ENCODE data around the gene PKM.

Gene PKM

GRCh38 chr15:72155635-72156616, 75.1 kb downstream of the PKM start:
- TF ChIP-seq CTCF (IDR thresholded peaks at IDR 0.05; ENCODE audit: borderline replicate concordance, control extremely low read depth, extremely low read depth, insufficient read depth, missing control alignments) = peak; percentile 76
- in situ Hi-C loops (cut with MboI; ENCODE audit: low sequenced_read_pairs, unreplicated experiment) = loop anchor here (5.0 to 25.0 kb wide), 3 partner anchors 349 to 694 kb away; no protein-coding TSS in a partner anchor
- DNase-seq (ENCODE audit: low spot score) = peak; percentile 80

- DNase-seq (ENCODE audit: low spot score) = no peak
- no peak for TF ChIP-seq CTCF (IDR thresholded peaks at IDR 0.05; ENCODE audit: borderline replicate concordance, control extremely low read depth, extremely low read depth, insufficient read depth, missing control alignments)
- in situ Hi-C loops (cut with MboI; ENCODE audit: low sequenced_read_pairs, unreplicated experiment) = loop anchor here (5.0 to 25.0 kb wide), 3 partner anchors 348 to 693 kb away; no protein-coding TSS in a partner anchor
Measured at GRCh38 chr15:72155003-72155621, 75.9 kb downstream of the PKM start.

- in situ Hi-C loops (cut with MboI; ENCODE audit: low sequenced_read_pairs, unreplicated experiment) = loop anchor here (10.0 to 25.0 kb wide), 2 partner anchors 380 to 692 kb away; no protein-coding TSS in a partner anchor
- TF ChIP-seq CTCF (IDR thresholded peaks at IDR 0.05; ENCODE audit: borderline replicate concordance, control extremely low read depth, extremely low read depth, insufficient read depth, missing control alignments) = no peak
- DNase-seq (ENCODE audit: low spot score) = no peak
Measured at GRCh38 chr15:72154316-72154715, 76.7 kb downstream of the PKM start.

GRCh38 chr15:72153269-72154000, 77.6 kb downstream of the PKM start:
- in situ Hi-C loops (cut with MboI; ENCODE audit: low sequenced_read_pairs, unreplicated experiment) = loop anchor here (10.0 to 25.0 kb wide), 2 partner anchors 379 to 691 kb away; no protein-coding TSS in a partner anchor
- no peak for TF ChIP-seq CTCF (IDR thresholded peaks at IDR 0.05; ENCODE audit: borderline replicate concordance, control extremely low read depth, extremely low read depth, insufficient read depth, missing control alignments)
- no peak for DNase-seq (ENCODE audit: low spot score)

All from GM13976 (cell line).